ENCODE results near the gene RPL36. TPM values are rescaled to one million over a fixed set of nuclear protein-coding genes. Genes with fewer than 3 reads are reported as not detected.

The RPL36 gene
- total and polyA plus RNA-seq, 9 of the 15 experiments (the other 6 are each of a cell fraction or from before 2014, with no cell fraction given) = 350 to 3,412 (median 1,507) TPM

DNA sequence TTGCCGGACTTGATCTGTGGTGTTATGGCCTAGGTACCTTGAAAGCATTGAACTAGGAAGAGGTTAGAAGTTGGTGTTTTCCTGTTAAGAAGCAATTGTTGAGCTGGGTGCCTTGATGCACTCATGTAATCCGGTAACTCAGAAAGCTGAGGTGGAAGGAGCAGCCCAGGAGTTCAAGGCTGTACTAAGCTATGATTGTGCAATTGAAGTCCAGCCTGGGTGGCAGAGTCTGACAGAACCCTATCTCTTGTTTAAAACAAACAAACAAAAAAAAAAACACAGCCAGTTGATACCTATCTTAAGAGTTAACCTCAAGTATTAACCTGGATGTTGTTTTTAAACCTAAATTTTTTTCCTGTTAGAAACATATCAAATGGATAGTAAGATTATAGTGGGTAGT is 47.9 kb upstream of the RPL36 start:
- TF ChIP-seq ZNF551 (CRISPR knock-in tag; IDR thresholded peaks at IDR 0.05) = no peak
- peak; percentile 43; the same call in 1 of the 2 replicates for TF ChIP-seq CEBPB (tag; IDR thresholded peaks at IDR 0.05)
- DNase-seq (ENCODE audit: extremely low read depth in 1 of 4, low spot score in 3 of 4) (no peak), ATAC-seq (no peak), FAIRE-seq (no peak)
- Histone ChIP-seq H3K9ac (ENCODE audit: insufficient read depth in 1 of 2, low read depth in 2 of 2, low read length in 2 of 2) (no peak overlapping the region), H4K20me1 (replicated peaks; ENCODE audit: control insufficient read depth, insufficient read depth, low read length) (peaks cover 35% of the 10 kb centered on the region), H3K27ac (ENCODE audit: extremely low read depth, low read depth, low read length) (no peak overlapping the region), H3K4me1 (replicated peaks in 1 of 2; ENCODE audit: control insufficient read depth in 2 of 2, insufficient read depth in 2 of 2, low read length in 2 of 2) (no peaks in the 10 kb centered on the region), H3K27me3 (ENCODE audit: control insufficient read depth in 2 of 2, insufficient read depth in 2 of 2, low read length in 2 of 2) (no peaks in the 10 kb centered on the region), H3K36me3 (ENCODE audit: control insufficient read depth, insufficient read depth, low read length) (peaks cover 91% of the 10 kb centered on the region), H3K9me3 (replicated peaks; ENCODE audit: control insufficient read depth, insufficient read depth, low read depth, low read length) (no peaks in the 10 kb centered on the region), H3K79me2 (ENCODE audit: control insufficient read depth, insufficient read depth, low read length) (peaks cover 95% of the 10 kb centered on the region), H3K9me1 (ENCODE audit: control insufficient read depth, insufficient read depth, low read length) (peaks cover 8% of the 10 kb centered on the region), H3K4me3 (no peak overlapping the region), H3K4me2 (ENCODE audit: insufficient read depth, low read length) (no peak overlapping the region), H2AFZ (ENCODE audit: low read depth, low read length) (no peak overlapping the region)
- 100% methylated on average over 2 of the region's 2 CpGs for WGBS (ENCODE audit: insufficient coverage, low coverage, missing lambda C conversion rate)
- POLR2A ChIA-PET = interaction anchor here (0.9 to 1.5 kb wide), 3 partner anchors 15 to 23 kb away, joined by 3 to 6 read pairs (median 3); no protein-coding TSS in a partner anchor
- CTCF ChIA-PET (ENCODE audit: low intra/inter-chr PET ratio) = no interaction called here
- in situ Hi-C loops (cut with MboI) (no loop called here), intact Hi-C loops (cut with micrococcal nuclease) (no loop called here)
- no TSS peak for BruUV-seq (replicated peaks)

DNA sequence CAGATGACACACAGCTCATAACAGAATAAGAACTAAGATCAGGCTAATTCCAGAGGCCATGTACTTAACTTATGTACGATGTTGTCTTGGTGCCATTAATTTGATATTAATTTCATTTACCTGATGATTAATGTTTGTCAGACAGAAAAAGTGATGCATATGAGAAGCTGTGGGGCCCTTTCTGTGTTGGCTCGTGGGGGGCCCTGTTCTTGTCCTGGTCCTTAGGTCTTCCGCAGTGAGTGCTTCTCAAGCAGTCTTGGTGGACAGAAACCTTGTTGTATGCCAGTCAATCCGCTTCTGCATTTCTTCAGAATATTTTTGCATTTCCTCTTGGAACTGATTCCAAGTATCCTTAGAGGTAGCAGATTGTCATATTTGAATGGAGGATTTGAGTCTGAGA is 47.0 kb upstream of the RPL36 start:
- no TSS peak for BruUV-seq (replicated peaks)
- Histone ChIP-seq H3K4me3 (no peak overlapping the region), H3K79me2 (ENCODE audit: control insufficient read depth, insufficient read depth, low read length) (peaks cover 88% of the 10 kb centered on the region), H4K20me1 (replicated peaks; ENCODE audit: control insufficient read depth, insufficient read depth, low read length) (peaks cover 29% of the 10 kb centered on the region), H3K27me3 (ENCODE audit: control insufficient read depth in 2 of 2, insufficient read depth in 2 of 2, low read length in 2 of 2) (no peaks in the 10 kb centered on the region), H3K36me3 (ENCODE audit: control insufficient read depth, insufficient read depth, low read length) (peaks cover 91% of the 10 kb centered on the region), H3K4me2 (ENCODE audit: insufficient read depth, low read length) (no peak overlapping the region), H3K9ac (ENCODE audit: insufficient read depth in 1 of 2, low read depth in 2 of 2, low read length in 2 of 2) (no peak overlapping the region), H3K9me1 (ENCODE audit: control insufficient read depth, insufficient read depth, low read length) (peaks cover 8% of the 10 kb centered on the region), H3K4me1 (replicated peaks in 1 of 2; ENCODE audit: control insufficient read depth in 2 of 2, insufficient read depth in 2 of 2, low read length in 2 of 2) (no peaks in the 10 kb centered on the region), H2AFZ (ENCODE audit: low read depth, low read length) (no peak overlapping the region), H3K27ac (ENCODE audit: extremely low read depth, low read depth, low read length) (no peak overlapping the region), H3K9me3 (replicated peaks; ENCODE audit: control insufficient read depth, insufficient read depth, low read depth, low read length) (no peaks in the 10 kb centered on the region)
- no peak for ATAC-seq
- in situ Hi-C loops (cut with MboI) = no loop called here
- no peak for DNase-seq (ENCODE audit: extremely low read depth in 1 of 4, low spot score in 3 of 4)
- POLR2A ChIA-PET = interaction anchor here (0.8 to 1.1 kb wide), 3 partner anchors 22 to 40 kb away, joined by 3 read pairs; no protein-coding TSS in a partner anchor
- CTCF ChIA-PET (ENCODE audit: low intra/inter-chr PET ratio) = no interaction called here
- no peak for FAIRE-seq
- WGBS (ENCODE audit: insufficient coverage, low coverage, missing lambda C conversion rate) = 100% methylated on average over 4 of the region's 4 CpGs
- intact Hi-C loops (cut with micrococcal nuclease) = no loop called here
- TF ChIP-seq, protein P1, sequence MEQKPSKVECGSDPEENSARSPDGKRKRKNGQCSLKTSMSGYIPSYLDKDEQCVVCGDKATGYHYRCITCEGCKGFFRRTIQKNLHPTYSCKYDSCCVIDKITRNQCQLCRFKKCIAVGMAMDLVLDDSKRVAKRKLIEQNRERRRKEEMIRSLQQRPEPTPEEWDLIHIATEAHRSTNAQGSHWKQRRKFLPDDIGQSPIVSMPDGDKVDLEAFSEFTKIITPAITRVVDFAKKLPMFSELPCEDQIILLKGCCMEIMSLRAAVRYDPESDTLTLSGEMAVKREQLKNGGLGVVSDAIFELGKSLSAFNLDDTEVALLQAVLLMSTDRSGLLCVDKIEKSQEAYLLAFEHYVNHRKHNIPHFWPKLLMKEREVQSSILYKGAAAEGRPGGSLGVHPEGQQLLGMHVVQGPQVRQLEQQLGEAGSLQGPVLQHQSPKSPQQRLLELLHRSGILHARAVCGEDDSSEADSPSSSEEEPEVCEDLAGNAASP (IDR thresholded peaks at IDR 0.05) = no peak
- TF ChIP-seq RNF2 (IDR thresholded peaks at IDR 0.05) (no peak), WHSC1 (IDR thresholded peaks at IDR 0.05; ENCODE audit: low read length) (no peak), ZNF41 (CRISPR knock-in tag; conservative IDR thresholded peaks at IDR 0.05) (no peak), ZBTB7A (IDR thresholded peaks at IDR 0.05; ENCODE audit: borderline replicate concordance, control insufficient read depth, low read depth, low read length) (no peak), ZNF140 (CRISPR knock-in tag; IDR thresholded peaks at IDR 0.05) (no peak), MAFK (IDR thresholded peaks at IDR 0.05; ENCODE audit: low read length) (no peak)
- TF ChIP-seq, protein P2, sequence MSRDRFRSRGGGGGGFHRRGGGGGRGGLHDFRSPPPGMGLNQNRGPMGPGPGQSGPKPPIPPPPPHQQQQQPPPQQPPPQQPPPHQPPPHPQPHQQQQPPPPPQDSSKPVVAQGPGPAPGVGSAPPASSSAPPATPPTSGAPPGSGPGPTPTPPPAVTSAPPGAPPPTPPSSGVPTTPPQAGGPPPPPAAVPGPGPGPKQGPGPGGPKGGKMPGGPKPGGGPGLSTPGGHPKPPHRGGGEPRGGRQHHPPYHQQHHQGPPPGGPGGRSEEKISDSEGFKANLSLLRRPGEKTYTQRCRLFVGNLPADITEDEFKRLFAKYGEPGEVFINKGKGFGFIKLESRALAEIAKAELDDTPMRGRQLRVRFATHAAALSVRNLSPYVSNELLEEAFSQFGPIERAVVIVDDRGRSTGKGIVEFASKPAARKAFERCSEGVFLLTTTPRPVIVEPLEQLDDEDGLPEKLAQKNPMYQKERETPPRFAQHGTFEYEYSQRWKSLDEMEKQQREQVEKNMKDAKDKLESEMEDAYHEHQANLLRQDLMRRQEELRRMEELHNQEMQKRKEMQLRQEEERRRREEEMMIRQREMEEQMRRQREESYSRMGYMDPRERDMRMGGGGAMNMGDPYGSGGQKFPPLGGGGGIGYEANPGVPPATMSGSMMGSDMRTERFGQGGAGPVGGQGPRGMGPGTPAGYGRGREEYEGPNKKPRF (IDR thresholded peaks at IDR 0.05; ENCODE audit: low read depth, low read length) = no peak
- TF ChIP-seq, protein P3, sequence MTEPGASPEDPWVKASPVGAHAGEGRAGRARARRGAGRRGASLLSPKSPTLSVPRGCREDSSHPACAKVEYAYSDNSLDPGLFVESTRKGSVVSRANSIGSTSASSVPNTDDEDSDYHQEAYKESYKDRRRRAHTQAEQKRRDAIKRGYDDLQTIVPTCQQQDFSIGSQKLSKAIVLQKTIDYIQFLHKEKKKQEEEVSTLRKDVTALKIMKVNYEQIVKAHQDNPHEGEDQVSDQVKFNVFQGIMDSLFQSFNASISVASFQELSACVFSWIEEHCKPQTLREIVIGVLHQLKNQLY (CRISPR knock-in tag; conservative IDR thresholded peaks at IDR 0.05) = no peak
- TF ChIP-seq, protein P4, sequence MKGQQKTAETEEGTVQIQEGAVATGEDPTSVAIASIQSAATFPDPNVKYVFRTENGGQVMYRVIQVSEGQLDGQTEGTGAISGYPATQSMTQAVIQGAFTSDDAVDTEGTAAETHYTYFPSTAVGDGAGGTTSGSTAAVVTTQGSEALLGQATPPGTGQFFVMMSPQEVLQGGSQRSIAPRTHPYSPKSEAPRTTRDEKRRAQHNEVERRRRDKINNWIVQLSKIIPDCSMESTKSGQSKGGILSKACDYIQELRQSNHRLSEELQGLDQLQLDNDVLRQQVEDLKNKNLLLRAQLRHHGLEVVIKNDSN (CRISPR knock-in tag; IDR thresholded peaks at IDR 0.05) = no peak

Measured in K562 (cell line).